Cortex of kidney (tissue), 1 donor: ENCODE results near the gene SSBP3.
"Not testable (repeated sequence)": the region's sequence is repeated elsewhere in the genome, so short reads cannot be mapped to it uniquely, and the experiment has no call there.

Source experiments
- DNase-seq: peaks from one replicate; lab custom pipeline; 2025; lab: John Stamatoyannopoulos, UW

Gene SSBP3

DNA sequence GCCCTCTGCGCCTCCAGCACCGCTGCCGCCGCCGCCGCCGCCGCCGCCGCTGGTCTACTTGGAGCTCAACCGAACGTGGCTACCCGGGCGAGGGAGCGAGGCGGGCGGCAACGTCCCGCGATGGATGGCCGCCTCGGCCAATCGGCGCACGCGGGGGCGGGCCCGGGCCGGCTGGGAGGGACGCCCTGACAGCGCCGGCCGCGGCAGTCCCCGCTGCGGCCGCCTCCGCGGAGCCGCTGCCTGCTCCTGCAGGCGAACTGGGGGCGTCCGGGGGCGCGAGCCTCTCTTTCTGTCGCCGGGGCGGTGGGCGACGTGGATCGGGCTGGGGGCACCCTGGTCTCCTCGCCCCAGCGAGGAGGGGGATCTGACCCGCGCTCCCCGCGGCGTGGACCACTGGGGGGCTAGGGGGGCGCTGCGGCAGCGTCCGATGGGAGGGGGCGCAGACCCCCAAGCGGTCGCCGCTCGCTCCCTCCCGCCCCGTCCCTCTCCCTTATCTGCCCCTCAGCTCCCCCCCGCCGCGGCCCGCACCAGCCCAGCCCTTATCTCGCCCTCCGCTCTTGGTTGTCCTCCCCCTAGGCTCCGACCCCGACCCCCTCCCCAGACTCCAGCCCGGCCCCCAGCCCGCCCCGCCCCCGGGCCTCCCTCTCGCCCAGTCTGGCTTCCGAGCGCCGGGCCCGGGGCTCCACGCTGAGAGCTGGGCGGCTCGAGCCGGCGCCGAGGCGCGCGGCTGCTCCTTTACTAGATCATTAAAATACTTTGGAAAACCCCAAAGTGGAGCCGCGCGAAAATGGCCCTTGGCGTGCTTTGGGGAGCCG, at the start of gene SSBP3:
SSBP3 (minus strand) TSS at position 56 of the 815 bp plus-strand sequence.
- no peak for DNase-seq

GRCh38 chr1:54453509-54453908, 47.3 kb upstream of the SSBP3 start:
- DNase-seq = no peak

DNA sequence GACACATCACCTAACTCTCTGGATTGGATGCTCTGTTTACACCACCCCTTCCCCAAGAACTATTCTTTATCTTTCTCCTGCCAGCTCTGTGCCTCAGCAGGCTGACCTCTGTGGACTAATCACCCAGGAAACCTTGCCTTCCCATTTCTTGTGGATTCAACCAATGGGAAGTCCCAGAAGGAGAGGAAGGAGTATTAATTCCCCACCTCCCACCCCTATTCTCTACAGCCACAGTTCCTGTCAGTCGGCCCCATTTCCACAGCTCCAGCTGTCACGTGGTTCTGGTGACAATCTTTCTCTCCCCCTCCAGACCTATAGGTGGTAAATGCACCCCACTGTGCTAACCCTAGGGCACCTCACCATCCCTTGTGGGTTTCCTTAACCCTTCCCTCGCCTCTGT, 46.8 kb upstream of the SSBP3 start:
- DNase-seq = no peak

DNA sequence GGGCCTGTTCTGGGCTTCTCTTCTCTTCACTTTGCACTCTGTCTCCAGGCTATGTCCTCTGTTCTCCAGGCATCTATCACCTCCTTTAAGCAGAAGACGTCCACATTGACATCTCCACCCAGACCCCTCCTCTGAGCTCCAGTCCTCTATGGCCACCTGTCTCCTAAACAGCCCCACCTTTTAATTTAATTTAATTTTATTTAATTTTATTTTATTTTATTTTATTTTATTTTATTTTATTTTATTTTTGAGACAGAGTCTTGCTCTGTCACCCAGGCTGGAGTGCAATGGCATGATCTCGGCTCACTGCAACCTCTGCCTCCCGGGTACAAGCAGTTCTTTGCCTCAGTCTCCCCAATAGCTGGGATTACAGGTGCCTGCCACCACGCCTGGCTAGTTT, 43.2 kb upstream of the SSBP3 start:
- DNase-seq = not testable (repeated sequence)

DNA sequence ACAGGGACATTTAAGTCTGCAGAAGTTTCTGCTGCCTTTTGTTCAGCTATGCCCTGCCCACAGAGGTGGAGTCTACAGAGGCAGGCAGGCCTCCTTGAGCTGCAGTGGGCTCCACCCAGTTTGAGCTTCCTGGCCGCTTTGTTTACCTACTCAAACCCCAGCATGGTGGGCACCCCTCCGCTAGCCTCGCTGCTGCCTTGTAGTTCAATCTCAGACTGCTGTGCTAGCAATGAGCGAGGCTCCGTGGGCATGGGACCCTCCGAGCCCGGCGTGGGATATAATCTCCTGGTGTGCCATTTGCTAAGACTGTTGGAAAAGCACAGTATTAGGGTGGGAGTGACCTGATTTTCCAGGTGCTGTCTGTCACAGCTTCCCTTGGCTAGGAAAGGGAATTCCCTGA, 42.6 kb upstream of the SSBP3 start:
- DNase-seq = not testable (repeated sequence)

- not testable (repeated sequence) for DNase-seq
Measured at GRCh38 chr1:54447081-54447480, 40.9 kb upstream of the SSBP3 start.

GRCh38 chr1:54442185-54442584, 36.0 kb upstream of the SSBP3 start:
- DNase-seq = no peak

GRCh38 chr1:54439550-54440223, 33.5 kb upstream of the SSBP3 start:
- no peak for DNase-seq

DNA sequence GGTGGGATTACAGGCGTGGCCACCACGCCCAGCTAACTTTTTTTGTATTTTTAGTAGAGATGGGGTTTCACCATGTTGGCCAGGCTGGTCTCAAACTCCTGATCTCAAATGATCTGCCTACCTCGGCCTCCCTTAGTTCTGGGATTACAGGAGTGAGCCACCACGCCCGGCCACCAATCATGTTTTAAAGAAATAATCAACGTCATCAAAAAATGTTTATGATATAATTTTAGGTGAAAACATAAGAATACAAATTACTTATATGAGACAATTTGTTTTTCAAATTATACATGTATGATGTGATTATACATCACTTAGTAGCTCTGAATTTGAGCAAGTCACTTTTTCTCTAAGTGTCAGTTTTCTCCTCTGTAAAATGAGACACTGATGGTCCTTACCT, 31.6 kb upstream of the SSBP3 start:
- DNase-seq = no peak

DNA sequence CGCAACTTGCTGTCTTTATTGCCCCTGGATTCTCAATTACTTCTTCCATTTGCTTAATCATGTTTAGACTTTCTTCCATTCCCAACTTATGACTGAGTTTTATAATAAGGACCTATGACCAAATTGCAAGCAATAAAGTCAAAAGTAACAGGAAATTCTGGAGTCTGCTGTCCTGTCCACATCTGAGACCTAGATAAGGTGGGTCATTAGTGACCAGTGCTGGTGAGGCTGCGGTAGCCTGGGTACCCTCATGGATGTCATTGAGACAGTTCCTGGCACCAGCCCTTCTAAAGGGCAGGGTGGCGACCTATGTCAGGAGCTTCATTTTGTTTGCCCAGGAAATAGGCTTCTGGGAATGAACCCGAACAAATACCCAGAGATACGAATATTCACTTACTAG, 30.6 kb upstream of the SSBP3 start:
- no peak for DNase-seq

GRCh38 chr1:54429838-54430237, 23.6 kb upstream of the SSBP3 start:
- DNase-seq = no peak

DNA sequence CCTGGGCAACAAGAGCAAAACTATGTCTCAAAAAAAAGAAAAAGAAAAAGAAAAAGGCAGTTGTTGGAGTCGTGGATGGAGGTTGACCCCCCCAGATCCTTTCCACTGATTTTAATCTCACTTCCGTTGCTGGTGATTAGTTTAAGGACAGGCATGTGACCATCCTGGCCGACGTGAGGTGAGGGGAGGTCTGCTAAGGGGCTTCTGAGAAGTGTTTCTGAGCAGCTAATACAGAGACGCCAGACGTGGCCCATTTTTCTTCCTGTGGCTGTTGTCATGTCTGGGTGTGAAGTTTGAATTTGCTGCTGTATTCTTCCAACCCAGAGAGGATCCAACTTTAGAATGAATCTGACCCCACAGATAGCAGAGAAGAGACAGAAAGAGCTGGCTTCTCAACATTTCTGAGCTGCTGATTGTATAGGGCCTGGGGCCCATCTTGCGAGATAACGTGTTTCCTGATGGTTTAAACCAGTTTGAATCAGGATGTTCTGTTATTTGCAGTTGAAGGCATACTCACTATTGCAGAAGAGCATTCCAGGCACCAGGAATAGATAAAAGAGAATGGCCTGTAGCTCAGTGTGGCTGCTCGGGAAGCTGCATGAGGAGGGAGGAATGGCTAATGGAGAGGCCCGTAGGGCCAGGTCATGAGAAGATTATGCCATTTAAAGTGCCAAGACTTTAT, 22.8 kb upstream of the SSBP3 start:
- DNase-seq = no peak

- no peak for DNase-seq
Measured at GRCh38 chr1:54425152-54425584, 19.0 kb upstream of the SSBP3 start.

DNA sequence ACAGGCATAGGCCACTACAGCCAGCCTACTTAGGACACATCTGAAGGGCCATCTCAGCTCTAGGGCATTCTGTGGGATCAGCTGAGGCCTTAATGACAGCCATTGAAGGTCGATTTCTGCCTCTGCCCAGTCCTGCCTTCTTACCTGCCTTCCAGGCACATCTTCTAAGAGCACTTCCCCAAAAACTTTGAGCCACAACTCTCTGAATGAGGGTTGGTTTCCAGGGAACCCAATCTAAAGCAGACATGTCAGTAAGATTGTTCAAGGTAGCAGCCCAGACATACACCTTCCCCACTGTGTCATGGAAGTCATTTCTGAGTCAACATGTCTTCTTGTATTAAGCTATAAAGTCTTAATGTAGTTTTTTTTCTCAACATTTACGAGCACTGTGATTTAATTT, 18.2 kb upstream of the SSBP3 start:
- DNase-seq = no peak

DNA sequence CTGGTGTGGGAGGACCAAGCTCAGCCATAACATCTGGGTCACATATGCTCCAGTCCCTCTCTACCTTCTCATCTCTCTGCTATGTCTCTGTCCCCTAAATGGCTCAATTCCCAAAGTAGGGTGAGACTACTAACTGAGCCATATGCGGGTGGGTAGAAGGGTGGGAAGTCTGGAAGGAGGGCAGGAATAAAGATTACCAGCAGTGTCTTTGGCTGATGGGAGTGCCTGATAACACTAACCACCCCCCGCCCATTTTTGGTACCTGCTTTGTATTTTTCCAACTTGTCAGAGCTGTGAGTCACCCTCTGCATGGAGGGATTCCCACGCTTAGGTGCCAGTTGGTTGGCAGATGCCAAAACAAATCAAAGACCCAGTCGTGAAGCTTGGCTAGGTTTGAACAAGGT, 14.9 kb upstream of the SSBP3 start:
- DNase-seq = no peak

DNA sequence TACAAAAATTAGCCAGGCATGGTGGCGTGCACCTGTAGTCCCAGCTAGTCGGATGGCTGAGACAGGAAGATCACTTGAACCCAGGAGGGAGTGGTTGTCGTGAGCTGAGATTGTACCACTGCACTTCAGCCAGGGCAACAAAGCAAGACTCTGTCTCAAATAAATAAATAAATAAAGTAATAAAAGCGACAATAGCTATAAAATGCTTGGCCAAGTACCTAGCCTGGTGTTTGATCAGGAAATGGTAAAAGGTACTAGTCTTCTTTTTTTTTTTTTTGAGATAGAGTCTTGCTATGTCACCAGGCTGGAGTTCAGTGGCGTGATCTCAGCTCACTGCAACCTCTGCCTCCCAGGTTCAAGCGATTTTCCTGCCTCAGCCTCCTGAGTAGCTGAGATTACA, 12.4 kb upstream of the SSBP3 start:
- not testable (repeated sequence) for DNase-seq

DNA sequence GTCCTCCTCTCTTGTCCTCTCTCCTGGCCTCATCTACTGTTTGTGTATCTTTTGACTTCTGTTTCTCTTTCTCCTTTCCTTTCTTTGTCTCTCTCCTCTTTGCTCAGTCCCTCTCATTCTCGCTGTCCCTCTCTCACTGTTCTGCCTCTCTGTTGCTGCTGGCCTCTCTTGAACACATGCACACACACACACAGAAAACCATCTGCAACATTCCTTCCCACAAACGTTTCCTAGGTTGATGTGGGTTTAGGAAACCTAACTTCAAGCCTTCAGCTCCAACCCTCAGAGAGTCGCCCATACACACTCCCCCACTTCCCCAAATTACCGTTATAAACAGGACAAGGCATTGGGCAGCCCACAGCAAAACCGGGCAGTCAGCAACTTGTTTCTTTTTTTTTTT, 10.9 kb upstream of the SSBP3 start:
- no peak for DNase-seq

DNA sequence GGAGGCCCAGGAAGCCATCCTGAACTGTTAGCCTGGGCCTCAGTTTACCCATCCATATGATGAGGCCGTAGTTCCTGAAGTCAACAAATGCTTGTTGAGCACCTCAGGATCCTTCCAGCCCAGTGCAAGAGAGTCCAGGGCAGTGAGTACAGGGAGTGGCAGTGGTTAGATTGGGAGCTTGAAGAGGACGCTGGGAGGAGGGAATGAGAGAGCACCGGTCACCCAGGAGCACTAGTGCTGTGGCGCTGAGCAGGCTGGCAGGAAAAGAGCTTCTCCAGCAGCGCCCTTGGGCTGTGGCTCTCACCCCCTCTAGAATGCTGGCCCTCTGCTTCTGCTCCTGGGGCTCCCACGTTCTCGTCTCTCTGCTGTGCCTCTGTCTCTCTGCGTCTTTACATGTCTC, 10.2 kb upstream of the SSBP3 start:
- no peak for DNase-seq

GRCh38 chr1:54415991-54416390, 9.8 kb upstream of the SSBP3 start:
- no peak for DNase-seq

DNA sequence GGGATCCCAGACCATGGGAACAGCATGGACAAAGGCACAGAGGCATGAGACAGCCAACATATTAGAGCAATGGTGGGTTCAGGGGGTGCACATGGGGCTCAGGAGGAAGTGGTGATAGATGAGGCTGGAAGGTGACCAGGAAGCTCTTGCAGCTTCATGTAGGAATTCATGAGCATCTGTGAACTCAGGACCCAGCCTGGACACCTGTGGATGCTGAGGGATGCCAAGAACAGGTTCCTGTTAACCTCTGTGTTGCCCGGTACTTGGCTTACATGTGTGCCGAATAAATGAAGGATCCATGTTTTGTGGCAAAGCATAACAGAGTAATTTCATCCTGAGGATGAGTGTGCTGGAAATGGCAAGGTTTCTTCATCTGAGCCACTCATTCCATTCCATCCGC, 9.3 kb upstream of the SSBP3 start:
- no peak for DNase-seq

- DNase-seq = no peak
Measured at GRCh38 chr1:54413732-54414131, 7.5 kb upstream of the SSBP3 start.

DNA sequence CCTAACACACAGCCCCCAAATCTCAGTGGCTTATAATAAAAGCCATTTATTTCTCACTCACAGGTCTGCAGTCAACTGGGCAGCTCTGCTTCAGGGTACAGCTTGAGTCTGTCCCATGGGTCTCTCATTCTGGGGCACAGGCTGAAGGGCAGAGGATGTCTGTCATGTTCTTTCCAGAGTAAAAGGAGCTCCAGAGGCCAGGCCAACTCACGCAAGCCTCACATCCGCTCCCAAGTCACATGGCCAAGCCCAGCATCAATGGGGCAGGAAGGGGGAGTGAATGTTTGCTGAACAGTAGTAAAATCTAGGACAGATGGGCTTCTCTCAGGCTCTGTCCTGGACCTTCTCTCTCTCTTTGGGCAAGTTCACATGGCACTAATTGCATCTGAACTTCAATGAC, 7.1 kb upstream of the SSBP3 start:
- DNase-seq = no peak

GRCh38 chr1:54410359-54410758, 4.2 kb upstream of the SSBP3 start:
- DNase-seq = no peak
